Stimulated activated CD8-positive, alpha-beta memory T cell treated with anti-CD3 and anti-CD28 coated beads, Interleukin-4, amount 100 ng/mL, for 1 hour (primary cell): ENCODE results near the gene SLC17A7.
"Not testable (repeated sequence)": the region's sequence is repeated elsewhere in the genome, so short reads cannot be mapped to it uniquely, and the experiment has no call there.

Experiments used
- DNase-seq, 2 donors: peaks; one replicate each; pipeline ENCODE4 v3.0.0-alpha.2; 2020; ENCODE audit warnings: low read depth in 2 of 2, low spot score in 1 of 2

SLC17A7 gene

GRCh38 chr19:49445997-49446396 lies 4.7 kb upstream of the SLC17A7 start:
- no peak for DNase-seq

GRCh38 chr19:49444100-49444700 lies 2.9 kb upstream of the SLC17A7 start:
- DNase-seq: not testable (repeated sequence)

- DNase-seq: peak; percentile 84 to 86
Observed at GRCh38 chr19:49443366-49444099, 2.2 kb upstream of the SLC17A7 start.

- DNase-seq: no peak
Observed at GRCh38 chr19:49442771-49443365, 1.5 kb upstream of the SLC17A7 start.

GRCh38 chr19:49442354-49442753 lies 1.0 kb upstream of the SLC17A7 start:
- DNase-seq: no peak

- no peak for DNase-seq
Observed at GRCh38 chr19:49441960-49442350, 628 bp upstream of the SLC17A7 start.

- no peak for DNase-seq
Observed at GRCh38 chr19:49440439-49441209, 703 bp downstream of the SLC17A7 start.

- no peak for DNase-seq
Observed at GRCh38 chr19:49439836-49440235, 1.5 kb downstream of the SLC17A7 start.

GRCh38 chr19:49438261-49438660 lies 3.1 kb downstream of the SLC17A7 start:
- no peak for DNase-seq

- DNase-seq: no peak
Observed at GRCh38 chr19:49437231-49437630, 4.1 kb downstream of the SLC17A7 start.

- peak in 1 of 2 donors; percentile 24 for DNase-seq
Observed at GRCh38 chr19:49436381-49437017, 4.8 kb downstream of the SLC17A7 start.

- DNase-seq: no peak
Observed at GRCh38 chr19:49435670-49436069, 5.7 kb downstream of the SLC17A7 start.

GRCh38 chr19:49434907-49435583 lies 6.3 kb downstream of the SLC17A7 start:
- DNase-seq: no peak

GRCh38 chr19:49433240-49433901 lies 8.0 kb downstream of the SLC17A7 start:
- no peak for DNase-seq

- no peak for DNase-seq
Observed at GRCh38 chr19:49432141-49433073, 8.9 kb downstream of the SLC17A7 start.

- DNase-seq: no peak
Observed at GRCh38 chr19:49431330-49431749, 10.0 kb downstream of the SLC17A7 start.

GRCh38 chr19:49430678-49431329 lies 10.5 kb downstream of the SLC17A7 start:
- no peak for DNase-seq

- DNase-seq: no peak
Observed at GRCh38 chr19:49430172-49430677, 11.1 kb downstream of the SLC17A7 start.
